H1 (cell line): ENCODE measurements around the gene EMX1. TPM values are rescaled to one million over a fixed set of nuclear protein-coding genes. Genes with fewer than 3 reads are reported as not detected.

ENCODE experiments used
- RBBP5 ChIP-seq: IDR thresholded peaks from 2 replicates; pipeline ENCODE4 v1.7.1; 2012; ENCODE audit warnings: low read depth, mild to moderate bottlenecking, inconsistent platforms, low read length, moderate library complexity, borderline replicate concordance
- TCF12 ChIP-seq: IDR thresholded peaks from 2 replicates; pipeline ENCODE4 v1.6.1; 2011; ENCODE audit warnings: low read depth, mild to moderate bottlenecking, low read length
- polyA plus RNA-seq, 7 experiments: library from polyadenylated mRNA; depleted of rRNA in 3 of 7; stranded (reverse) in 5 of 7; unstranded in 2 of 7; fragments of >200 nt in 5 of 7; fragments of 200-250 nt in 2 of 7; gene quantifications; 1 replicate in 5 of 7; 2 replicates in 1 of 7; 4 replicates in 1 of 7; pipeline versions ENCODE4 v1.2.1 to v1.2.3, GENCODE V29; 2011 to 2013; ENCODE audit warnings: missing spikeins in 2 of 7, mixed read lengths in 2 of 7
- total RNA-seq: library from RNA; stranded (reverse); fragmentation: NEBNext Ultra II Directional; extraction: Animal tissue kit (Norgen Biotek cat#: 25700); gene quantifications from 2 replicates; pipeline ENCODE4 v1.2.1, GENCODE V29; 2021
- TF ChIP-seq, protein P1 (sequence below): IDR thresholded peaks from 2 replicates; pipeline ENCODE4 v1.6.1; 2012; ENCODE audit warnings: inconsistent platforms

EMX1 gene
- total and polyA plus RNA-seq, 2 of the 8 experiments (the other 6 are each of a cell fraction or from before 2014, with no cell fraction given) = 2.4 to 4.9 TPM

DNA sequence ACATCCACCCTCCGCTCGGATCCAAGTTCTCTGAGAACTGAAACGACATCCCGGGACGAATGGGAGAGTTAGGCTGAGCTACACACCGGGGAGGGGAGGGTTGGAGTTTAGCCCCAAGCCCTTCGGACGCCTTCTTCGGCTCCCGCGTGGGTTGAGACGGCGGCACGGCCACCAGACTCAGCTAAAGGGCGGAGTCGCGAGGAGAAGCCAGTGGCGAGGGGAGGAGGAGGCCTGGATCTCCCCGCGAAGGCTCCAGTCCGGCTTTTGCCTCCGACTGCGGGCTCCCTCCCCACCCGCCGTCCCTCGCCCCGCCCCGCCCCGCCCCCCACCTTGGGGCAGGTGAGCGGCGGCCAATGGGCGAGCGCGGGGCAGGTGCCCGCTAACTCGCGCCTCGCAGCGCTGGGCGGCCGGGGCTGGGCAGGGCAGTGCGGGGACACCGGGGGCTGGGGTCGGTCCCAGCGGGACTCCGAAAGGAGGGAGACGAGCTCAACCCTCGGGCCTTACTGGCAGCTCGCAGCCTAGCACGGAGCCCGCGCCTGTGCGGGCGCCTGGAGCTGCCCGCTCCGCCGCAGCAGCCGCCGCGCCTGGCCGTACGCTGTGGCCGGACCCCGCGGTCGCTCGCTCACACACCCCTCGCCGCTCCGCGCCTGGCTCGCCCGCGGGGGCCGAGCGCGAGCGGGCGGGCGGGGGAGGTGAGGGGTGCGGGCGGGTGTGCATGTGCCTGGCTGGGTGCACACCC, at the start of gene EMX1 (continued):
- TF ChIP-seq TCF12 (0 out of 2 replicates have a peak, but pooled peaks have one; percentile 14), RBBP5 (0 out of 2 replicates have a peak, but pooled peaks have one; percentile 13)
- TF ChIP-seq, protein P1, sequence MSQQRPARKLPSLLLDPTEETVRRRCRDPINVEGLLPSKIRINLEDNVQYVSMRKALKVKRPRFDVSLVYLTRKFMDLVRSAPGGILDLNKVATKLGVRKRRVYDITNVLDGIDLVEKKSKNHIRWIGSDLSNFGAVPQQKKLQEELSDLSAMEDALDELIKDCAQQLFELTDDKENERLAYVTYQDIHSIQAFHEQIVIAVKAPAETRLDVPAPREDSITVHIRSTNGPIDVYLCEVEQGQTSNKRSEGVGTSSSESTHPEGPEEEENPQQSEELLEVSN = peak; percentile 34; the same call in 1 of the 2 replicates
